GM21390 (cell line): Measurements from ENCODE around the gene ZNF587B.
"Not testable (repeated sequence)": the region's sequence is repeated elsewhere in the genome, so short reads cannot be mapped to it uniquely, and the experiment has no call there.

Experiments
- ATAC-seq: cut with Tn5 transposase; IDR thresholded peaks from one replicate; pipeline ENCODE4 v1.9.1; 2021; ENCODE audit not compliant: unreplicated experiment

The ZNF587B gene

GRCh38 chr19:57869655-57870054, 39.6 kb downstream of the ZNF587B start:
- ATAC-seq = not testable (repeated sequence)

- ATAC-seq = no peak
Observed at GRCh38 chr19:57870225-57870624, 40.1 kb downstream of the ZNF587B start.

GRCh38 chr19:57872450-57872849, 42.4 kb downstream of the ZNF587B start:
- no peak for ATAC-seq

GRCh38 chr19:57873883-57874799, 44.0 kb downstream of the ZNF587B start:
- ATAC-seq = not testable (repeated sequence)

GRCh38 chr19:57886046-57886445, 55.9 kb downstream of the ZNF587B start:
- no peak for ATAC-seq

GRCh38 chr19:57887195-57887941, 57.3 kb downstream of the ZNF587B start:
- no peak for ATAC-seq

GRCh38 chr19:57888107-57888559, 58.0 kb downstream of the ZNF587B start:
- no peak for ATAC-seq

GRCh38 chr19:57888560-57889231, 58.6 kb downstream of the ZNF587B start, which contains the start of gene ZNF814:
ZNF814 (minus strand) TSS chr19:57889037; CDS start chr19:57888802, 235 bp downstream.
- ATAC-seq = peak; percentile 63

- ATAC-seq = not testable (repeated sequence)
Observed at GRCh38 chr19:57890706-57891105, 60.6 kb downstream of the ZNF587B start.
